ENCODE results near the gene GTF2IRD2. TPM values are rescaled to one million over a fixed set of nuclear protein-coding genes. Genes with fewer than 3 reads are reported as not detected.
"Not testable (repeated sequence)": the region's sequence is repeated elsewhere in the genome, so short reads cannot be mapped to it uniquely, and the experiment has no call there.

Gene GTF2IRD2
- total and polyA plus RNA-seq, 5 donors from 2014 or later, result 9.5 to 18.8 (median 11.5) TPM

DNA sequence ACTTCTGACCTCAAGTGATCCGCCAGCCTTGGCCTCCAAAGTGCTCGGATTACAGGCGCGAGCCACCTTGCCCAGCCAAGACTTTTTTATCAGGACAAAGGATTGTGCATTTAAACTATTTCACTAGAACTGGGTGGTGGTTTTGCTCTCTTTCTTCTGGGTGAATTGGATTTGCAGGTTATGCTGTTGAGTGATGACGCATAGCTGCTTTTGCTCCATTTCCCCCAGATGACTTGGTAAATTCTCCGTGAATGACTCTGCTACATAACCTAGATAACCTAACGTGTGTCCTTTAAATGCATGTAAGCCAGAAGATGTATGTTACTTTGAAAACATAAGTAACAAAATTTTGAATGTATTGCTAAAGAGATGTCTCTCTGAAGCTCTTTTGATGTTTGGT is 93.1 kb downstream of the GTF2IRD2 start:
- H3K27ac Mint-ChIP-seq; H3K27me3 Mint-ChIP-seq; H3K4me1 Mint-ChIP-seq; H3K9me3 ChIP-seq (ENCODE audit: control insufficient read depth in 2 of 2, low read length in 2 of 2); H3K4me1 ChIP-seq (ENCODE audit: control insufficient read depth, insufficient read depth, low read length, poor library complexity, severe bottlenecking); DNase-seq; H3K4me3 ChIP-seq (ENCODE audit: low read depth, low read length); H3K27ac ChIP-seq (ENCODE audit: insufficient read depth, low read length, poor library complexity, severe bottlenecking); ATAC-seq (ENCODE audit: low read depth in 2 of 2); H3K27me3 ChIP-seq (ENCODE audit: control insufficient read depth, insufficient read depth, low read length); H3K36me3 ChIP-seq (ENCODE audit: control insufficient read depth, insufficient read depth, low read length); H3K4me3 Mint-ChIP-seq; H3K9me3 Mint-ChIP-seq; H3K36me3 Mint-ChIP-seq: not testable (repeated sequence)

DNA sequence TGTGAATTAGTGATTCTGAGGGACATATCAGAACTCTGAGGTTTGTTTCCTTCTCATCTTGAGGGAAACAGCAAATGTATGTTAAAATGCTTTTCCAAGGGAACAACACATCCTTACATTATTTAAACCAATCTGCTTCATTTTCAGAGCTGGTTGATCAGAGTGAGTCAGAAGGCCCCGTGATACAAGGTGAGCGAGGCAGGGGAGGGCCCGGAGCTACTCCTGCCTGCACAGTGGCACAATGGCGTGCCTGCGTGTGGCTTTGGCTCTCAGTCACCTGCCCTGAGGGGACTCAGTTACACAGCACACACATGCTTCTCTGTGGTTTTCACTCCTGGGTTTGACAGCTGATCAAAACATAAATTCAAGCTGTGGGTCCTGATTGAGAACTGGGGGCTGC is 94.7 kb downstream of the GTF2IRD2 start:
- not testable (repeated sequence) for H3K4me1 Mint-ChIP-seq; H3K27me3 Mint-ChIP-seq; H3K9me3 Mint-ChIP-seq; H3K4me3 Mint-ChIP-seq; H3K4me3 ChIP-seq (ENCODE audit: low read depth, low read length); H3K4me1 ChIP-seq (ENCODE audit: control insufficient read depth, insufficient read depth, low read length, poor library complexity, severe bottlenecking); H3K36me3 ChIP-seq (ENCODE audit: control insufficient read depth, insufficient read depth, low read length); H3K27me3 ChIP-seq (ENCODE audit: control insufficient read depth, insufficient read depth, low read length); ATAC-seq (ENCODE audit: low read depth in 2 of 2); DNase-seq; H3K27ac Mint-ChIP-seq; H3K27ac ChIP-seq (ENCODE audit: insufficient read depth, low read length, poor library complexity, severe bottlenecking); H3K36me3 Mint-ChIP-seq; H3K9me3 ChIP-seq (ENCODE audit: control insufficient read depth in 2 of 2, low read length in 2 of 2)

DNA sequence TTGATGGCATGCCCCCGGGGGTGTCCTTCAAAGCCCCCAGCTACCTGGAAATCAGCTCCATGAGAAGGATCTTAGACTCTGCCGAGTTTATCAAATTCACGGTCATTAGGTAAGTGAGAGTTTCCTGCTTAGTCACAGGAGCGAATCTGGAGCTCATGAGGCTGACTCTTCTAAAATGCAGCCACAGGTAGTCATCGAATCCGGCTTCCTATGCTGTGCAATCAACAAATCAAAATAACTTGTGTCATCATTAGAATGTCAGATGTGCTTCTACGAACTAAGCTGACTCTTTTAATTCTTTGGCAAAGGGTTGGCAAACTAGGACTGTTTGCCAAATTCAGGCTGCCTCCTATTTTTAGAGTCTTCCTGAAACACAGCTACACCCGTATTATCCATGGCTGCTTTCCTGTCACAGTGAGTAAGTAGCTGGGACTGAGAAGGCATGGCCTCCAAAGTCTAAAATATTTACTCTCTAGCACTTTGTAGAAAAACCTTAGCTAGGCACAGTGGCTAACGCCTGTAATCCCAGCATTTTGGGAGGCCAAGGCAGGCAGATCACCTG is 97.4 kb downstream of the GTF2IRD2 start:
- not testable (repeated sequence) for H3K27ac ChIP-seq (ENCODE audit: insufficient read depth, low read length, poor library complexity, severe bottlenecking); DNase-seq; H3K4me3 Mint-ChIP-seq; H3K27ac Mint-ChIP-seq; H3K4me1 ChIP-seq (ENCODE audit: control insufficient read depth, insufficient read depth, low read length, poor library complexity, severe bottlenecking); H3K27me3 Mint-ChIP-seq; H3K27me3 ChIP-seq (ENCODE audit: control insufficient read depth, insufficient read depth, low read length); H3K4me3 ChIP-seq (ENCODE audit: low read depth, low read length); H3K4me1 Mint-ChIP-seq; H3K36me3 Mint-ChIP-seq; H3K9me3 ChIP-seq (ENCODE audit: control insufficient read depth in 2 of 2, low read length in 2 of 2); H3K9me3 Mint-ChIP-seq; H3K36me3 ChIP-seq (ENCODE audit: control insufficient read depth, insufficient read depth, low read length); ATAC-seq (ENCODE audit: low read depth in 2 of 2)

Other genes starting within 250 kb of the GTF2IRD2 start
- 125 TPM for gene GTF2I, start 193.9 kb downstream of the GTF2IRD2 start, total RNA-seq
- 10 to 100 TPM; 37.7 to 47.6 (median 40.6) TPM for gene GTF2I, start 193.9 kb downstream of the GTF2IRD2 start, polyA plus RNA-seq
- 3.1 TPM for gene NCF1, start 77.6 kb downstream of the GTF2IRD2 start, total RNA-seq
- gene NCF1, start 77.6 kb downstream of the GTF2IRD2 start, polyA plus RNA-seq, result 1 to 10 TPM; 3.5 to 7.2 (median 4.5) TPM
- 9.8 TPM for gene CASTOR2, start 113.1 kb upstream of the GTF2IRD2 start, total RNA-seq
- gene CASTOR2, start 113.1 kb upstream of the GTF2IRD2 start, polyA plus RNA-seq, result 1 to 10 TPM in 1 of 4 donors, under 1 TPM in 3; 0.31 to 1.7 (median 0.78) TPM
- gene RCC1L, start 222.2 kb upstream of the GTF2IRD2 start, total RNA-seq, result 24.2 TPM
- 10 to 100 TPM; 35.9 to 45.7 (median 38.8) TPM for gene RCC1L, start 222.2 kb upstream of the GTF2IRD2 start, polyA plus RNA-seq
- 38.7 TPM for gene GTF2IRD2B, start 241.0 kb upstream of the GTF2IRD2 start, total RNA-seq
- gene GTF2IRD2B, start 241.0 kb upstream of the GTF2IRD2 start, polyA plus RNA-seq, result 10 to 100 TPM; 23.1 to 39.1 (median 25.8) TPM